ENCODE data around the gene RNU4-1. TPM values are rescaled to one million over a fixed set of nuclear protein-coding genes. Genes with fewer than 3 reads are reported as not detected.

RNU4-1 gene
- polyA plus RNA-seq, 3 donors, result not detected

Small RNAs within 50 kb of the gene (small RNA-seq; reads per million reads assigned to genes)
- 68.7 reads per million, percentile 95 among the genes with 10 or more reads in this experiment for gene RNU4-1 (ENCODE audit: insufficient read length, low read depth)
- 398 reads per million, percentile 98 among the genes with 10 or more reads in this experiment for gene RNU4-2 (ENCODE audit: insufficient read length, low read depth)
- gene RNU6-1088P (ENCODE audit: insufficient read length, low read depth), result not detected

Other genes with a start within 250 kb of the RNU4-1 start
- 10 to 100 TPM; 20.4 to 27.3 (median 21.6) TPM for gene RAB35, start 176.5 kb downstream of the RNU4-1 start, polyA plus RNA-seq
- 10 to 100 TPM in 1 of 3 donors, 1 to 10 TPM in 2; 5.0 to 22.1 (median 8.3) TPM for gene GCN1, start 98.5 kb downstream of the RNU4-1 start, polyA plus RNA-seq
- gene RPLP0, start 92.1 kb downstream of the RNU4-1 start, polyA plus RNA-seq, result 1,000 to 10,000 TPM in 1 of 3 donors, 100 to 1,000 TPM in 2; 650 to 1,928 (median 651) TPM
- gene PXN, start 27.5 kb downstream of the RNU4-1 start, polyA plus RNA-seq, result 100 to 1,000 TPM in 1 of 3 donors, 10 to 100 TPM in 2; 62.5 to 106 (median 98.4) TPM
- 10 to 100 TPM in 1 of 3 donors, not detected in 2; 52.3 TPM for gene RNU4-2, start 1.3 kb downstream of the RNU4-1 start, polyA plus RNA-seq
- gene SIRT4, start 9.1 kb upstream of the RNU4-1 start, polyA plus RNA-seq, result under 1 TPM; 0.30 to 0.72 (median 0.53) TPM
- not detected for gene PLA2G1B, start 34.5 kb upstream of the RNU4-1 start, polyA plus RNA-seq
- not detected for gene MSI1, start 75.9 kb upstream of the RNU4-1 start, polyA plus RNA-seq
- gene COX6A1, start 144.9 kb upstream of the RNU4-1 start, polyA plus RNA-seq, result 100 to 1,000 TPM; 345 to 924 (median 901) TPM
- 10 to 100 TPM; 11.3 to 61.9 (median 57.0) TPM for gene TRIAP1, start 153.1 kb upstream of the RNU4-1 start, polyA plus RNA-seq
- gene GATC, start 153.2 kb upstream of the RNU4-1 start, polyA plus RNA-seq, result 10 to 100 TPM; 10.7 to 13.8 (median 11.3) TPM
- gene SRSF9, start 176.5 kb upstream of the RNU4-1 start, polyA plus RNA-seq, result 100 to 1,000 TPM; 127 to 218 (median 200) TPM
- gene DYNLL1, start 202.9 kb upstream of the RNU4-1 start, polyA plus RNA-seq, result 100 to 1,000 TPM; 184 to 504 (median 486) TPM
- 10 to 100 TPM in 2 of 3 donors, 1 to 10 TPM in 1; 9.3 to 38.9 (median 30.6) TPM for gene COQ5, start 235.9 kb upstream of the RNU4-1 start, polyA plus RNA-seq
- 100 to 1,000 TPM in 2 of 3 donors, 10 to 100 TPM in 1; 62.4 to 178 (median 106) TPM for gene RNF10, start 241.1 kb upstream of the RNU4-1 start, polyA plus RNA-seq

Data from CD14-positive monocyte (primary cell).